ENCODE results near the gene PTTG1IP. TPM values are rescaled to one million over a fixed set of nuclear protein-coding genes. Genes with fewer than 3 reads are reported as not detected.
"Not testable (repeated sequence)": the region's sequence is repeated elsewhere in the genome, so short reads cannot be mapped to it uniquely, and the experiment has no call there.

Gene PTTG1IP
- total RNA-seq, 1 donor = 71.9 TPM

DNA sequence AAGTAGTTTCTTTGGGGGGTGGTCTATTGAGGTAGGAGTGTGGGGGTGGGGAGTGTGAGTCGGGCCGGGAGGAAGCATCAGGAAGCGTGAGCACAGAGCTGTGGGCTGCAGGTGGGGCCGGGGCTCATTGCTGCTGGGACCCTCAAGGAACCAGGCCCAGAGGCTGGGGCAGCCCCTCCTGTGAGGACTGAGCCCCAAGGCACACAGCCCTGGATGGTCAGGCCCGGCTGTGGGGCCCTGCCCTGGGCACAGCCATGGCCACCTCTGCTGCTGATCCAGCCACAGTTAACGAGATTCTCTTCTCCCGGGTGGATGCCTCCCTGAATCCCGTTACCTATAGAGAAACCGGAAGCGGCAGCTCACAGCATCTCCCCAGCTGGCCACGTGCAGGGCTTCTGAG, 32.7 kb downstream of the PTTG1IP start:
- H3K4me3 ChIP-seq (ENCODE audit: low read length) = no peak overlapping the region
- no peaks in the 10 kb centered on the region for H3K9me3 ChIP-seq (ENCODE audit: low read depth, low read length)
- H3K4me1 ChIP-seq (ENCODE audit: insufficient read depth, low read length) = peaks cover 8% of the 10 kb centered on the region
- H3K27me3 ChIP-seq (ENCODE audit: insufficient read depth, low read length) = no peaks in the 10 kb centered on the region

DNA sequence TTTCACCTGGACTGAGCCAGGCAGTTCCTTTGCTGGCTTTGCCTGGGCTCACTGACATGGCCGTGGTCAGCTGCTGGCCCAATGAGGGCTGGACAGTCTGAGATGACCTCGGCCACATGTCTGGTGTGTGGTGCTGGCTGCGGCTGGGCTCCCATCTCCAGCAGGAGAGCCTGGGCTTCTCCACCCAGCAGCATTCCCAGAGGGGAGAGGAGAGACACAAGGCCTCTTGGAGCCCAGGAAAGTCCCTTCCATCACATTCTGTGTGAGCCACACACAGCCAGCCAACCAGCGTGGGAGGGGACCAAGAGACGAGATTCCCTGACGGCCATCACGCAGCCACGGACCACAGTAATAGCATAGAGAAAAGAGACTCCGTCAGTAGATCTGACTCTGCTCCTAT, 34.5 kb downstream of the PTTG1IP start:
- no peak overlapping the region for H3K4me3 ChIP-seq (ENCODE audit: low read length)

DNA sequence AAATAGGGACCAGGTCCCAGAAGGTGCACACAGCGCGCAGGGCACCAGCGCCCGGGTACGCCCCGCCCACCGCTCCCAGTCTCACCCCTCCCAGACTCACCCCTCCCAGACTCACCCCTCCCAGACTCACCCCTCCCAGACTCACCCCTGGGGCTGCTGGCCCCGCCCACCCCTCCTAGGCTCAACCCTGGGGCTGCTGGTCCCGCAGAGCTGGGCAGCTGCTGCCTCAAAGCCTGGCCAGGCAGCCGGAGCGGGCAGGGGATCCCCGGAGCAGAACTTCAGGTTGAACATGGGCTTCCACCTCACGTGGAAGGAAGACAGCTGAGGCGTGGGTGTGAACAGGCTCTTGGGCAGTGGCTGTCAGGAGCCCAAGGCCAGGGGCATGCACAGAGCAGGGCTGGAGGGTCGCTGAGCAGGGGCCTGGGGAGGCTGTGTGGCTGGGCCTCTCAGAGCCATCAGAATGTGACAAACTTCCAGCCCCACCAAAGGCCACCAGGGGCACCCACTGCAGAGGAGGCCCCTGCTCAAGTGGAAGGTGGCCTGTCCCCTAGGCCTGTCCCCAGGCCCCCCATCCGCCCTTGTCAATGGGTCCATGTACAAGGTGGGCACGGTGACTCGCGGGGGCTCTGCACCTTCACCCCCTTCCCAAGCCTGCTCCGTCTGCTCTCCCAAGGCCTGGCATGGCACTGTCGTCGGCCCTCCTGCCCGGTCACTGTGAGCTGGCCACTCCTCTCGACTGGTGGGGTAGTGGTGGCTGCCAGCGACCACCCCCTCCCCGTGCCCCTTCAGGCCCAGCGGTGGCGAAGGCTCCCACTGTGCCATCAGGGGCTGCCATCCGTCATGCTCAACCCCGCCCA, 35.2 kb downstream of the PTTG1IP start:
- no peak overlapping the region for H3K4me3 ChIP-seq (ENCODE audit: low read length)
- no peaks in the 10 kb centered on the region for H3K4me1 ChIP-seq (ENCODE audit: insufficient read depth, low read length)
- H3K9me3 ChIP-seq (ENCODE audit: low read depth, low read length) = no peaks in the 10 kb centered on the region
- H3K27me3 ChIP-seq (ENCODE audit: insufficient read depth, low read length) = no peaks in the 10 kb centered on the region

More for the DNA sequence above, 34.5 kb downstream of the PTTG1IP start:
- no peaks in the 10 kb centered on the region for H3K27me3 ChIP-seq (ENCODE audit: insufficient read depth, low read length)
- H3K9me3 ChIP-seq (ENCODE audit: low read depth, low read length) = no peaks in the 10 kb centered on the region
- no peaks in the 10 kb centered on the region for H3K4me1 ChIP-seq (ENCODE audit: insufficient read depth, low read length)

DNA sequence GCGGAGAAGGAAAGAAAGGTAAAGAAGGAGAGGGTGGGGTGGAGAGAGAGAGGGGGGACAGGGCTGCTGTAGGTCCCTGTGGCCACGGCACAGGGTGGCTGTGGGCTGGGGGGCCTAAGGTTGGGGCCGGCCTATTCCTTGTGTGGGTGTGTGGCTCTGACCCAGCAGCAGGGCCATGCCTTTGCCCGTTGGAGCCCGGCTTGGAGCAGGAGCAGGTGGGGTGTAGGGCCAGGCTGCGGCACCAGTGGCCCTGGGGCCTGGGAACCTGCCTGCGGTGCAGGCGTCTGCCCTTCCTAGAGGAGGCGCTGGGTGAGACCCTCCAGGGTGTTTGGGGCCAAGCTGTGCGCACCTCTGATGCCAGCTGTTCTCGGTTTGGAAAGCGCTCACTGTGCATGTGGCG, 36.0 kb downstream of the PTTG1IP start:
- Histone ChIP-seq H3K4me3 (ENCODE audit: low read length) (no peak overlapping the region), H3K27me3 (ENCODE audit: insufficient read depth, low read length) (no peaks in the 10 kb centered on the region)

DNA sequence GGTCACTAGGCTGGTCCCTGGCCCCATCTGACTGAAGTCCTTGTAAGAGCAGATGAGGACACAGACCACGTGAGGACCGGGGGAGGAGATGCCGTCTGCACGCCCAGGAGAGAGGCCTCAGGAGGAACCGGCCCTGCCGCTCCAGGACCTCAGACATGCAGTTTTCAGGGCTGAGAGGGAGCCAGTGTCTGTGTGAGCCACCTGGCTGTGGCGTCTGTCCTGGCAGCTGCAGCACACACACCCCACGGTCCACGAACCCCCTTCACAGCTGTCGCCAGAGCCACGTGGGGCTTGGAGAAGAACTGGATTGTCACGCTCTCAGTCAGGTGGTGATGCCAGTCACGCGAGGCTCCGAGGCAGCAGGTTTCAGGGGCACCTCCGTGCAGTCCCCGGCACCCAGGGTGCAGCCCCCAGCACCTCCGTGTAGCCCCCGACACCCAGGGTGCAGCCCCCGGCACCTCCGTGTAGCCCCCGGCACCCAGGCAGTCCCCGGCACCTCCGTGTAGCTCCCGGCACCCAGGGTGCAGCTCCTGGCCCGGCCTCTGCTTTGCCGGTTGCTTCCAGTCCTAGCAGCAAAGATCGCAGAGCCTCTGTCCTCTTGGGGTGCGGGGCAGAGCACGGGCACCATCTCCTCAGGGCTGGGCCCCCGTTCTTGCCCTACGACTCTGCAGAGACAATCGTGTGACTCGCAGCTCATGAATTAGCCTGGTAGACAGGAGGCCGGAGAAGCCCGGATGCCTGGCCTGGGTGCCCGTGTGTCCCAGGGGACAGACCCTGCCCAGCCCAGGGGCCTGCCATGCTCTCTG, 36.6 kb downstream of the PTTG1IP start:
- no peak overlapping the region for H3K4me3 ChIP-seq (ENCODE audit: low read length)
- H3K4me1 ChIP-seq (ENCODE audit: insufficient read depth, low read length) = peaks cover 3% of the 10 kb centered on the region
- no peaks in the 10 kb centered on the region for H3K27me3 ChIP-seq (ENCODE audit: insufficient read depth, low read length)

More for the DNA sequence above, 36.0 kb downstream of the PTTG1IP start:
- H3K9me3 ChIP-seq (ENCODE audit: low read depth, low read length) = no peaks in the 10 kb centered on the region
- no peaks in the 10 kb centered on the region for H3K4me1 ChIP-seq (ENCODE audit: insufficient read depth, low read length)

DNA sequence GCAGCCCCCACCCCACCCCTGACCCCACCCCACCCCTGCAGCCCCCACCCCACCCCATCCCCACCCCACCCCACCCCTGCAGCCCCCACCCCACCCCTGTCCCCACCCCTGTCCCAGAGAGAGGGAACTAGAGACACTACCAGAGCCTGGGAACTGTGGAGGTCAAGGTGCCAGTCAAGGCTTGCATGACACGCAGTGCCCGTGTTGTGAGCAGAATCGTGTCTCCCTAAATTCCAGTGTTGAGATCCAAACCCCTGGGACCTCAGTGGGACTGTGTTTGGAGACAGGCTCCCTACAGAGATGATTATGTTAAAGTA, 37.2 kb downstream of the PTTG1IP start:
- H3K4me1 ChIP-seq (ENCODE audit: insufficient read depth, low read length) = peaks cover 8% of the 10 kb centered on the region
- H3K27me3 ChIP-seq (ENCODE audit: insufficient read depth, low read length) = no peaks in the 10 kb centered on the region
- H3K9me3 ChIP-seq (ENCODE audit: low read depth, low read length) = no peaks in the 10 kb centered on the region
- no peak overlapping the region for H3K4me3 ChIP-seq (ENCODE audit: low read length)

More for the DNA sequence above, 36.6 kb downstream of the PTTG1IP start:
- H3K9me3 ChIP-seq (ENCODE audit: low read depth, low read length) = no peaks in the 10 kb centered on the region

DNA sequence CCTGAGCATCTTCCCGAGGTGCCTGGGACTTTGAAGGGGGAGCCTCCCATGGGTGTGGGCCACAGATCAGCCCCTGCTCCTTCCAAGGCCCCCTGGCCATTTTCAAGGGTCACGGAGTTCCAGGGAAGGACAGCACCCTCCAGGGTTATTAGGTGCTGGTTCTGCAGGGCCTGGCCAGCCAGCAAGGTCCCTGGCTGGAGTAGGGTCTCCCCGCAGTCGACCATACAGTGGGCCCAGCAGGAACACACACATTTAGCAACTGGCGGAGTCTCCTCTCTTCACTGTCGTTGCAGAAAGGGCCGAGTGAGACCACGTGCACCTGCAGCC, 37.9 kb downstream of the PTTG1IP start:
- Histone ChIP-seq H3K4me1 (ENCODE audit: insufficient read depth, low read length) (peaks cover 10% of the 10 kb centered on the region), H3K27me3 (ENCODE audit: insufficient read depth, low read length) (no peaks in the 10 kb centered on the region), H3K4me3 (ENCODE audit: low read length) (no peak overlapping the region)

DNA sequence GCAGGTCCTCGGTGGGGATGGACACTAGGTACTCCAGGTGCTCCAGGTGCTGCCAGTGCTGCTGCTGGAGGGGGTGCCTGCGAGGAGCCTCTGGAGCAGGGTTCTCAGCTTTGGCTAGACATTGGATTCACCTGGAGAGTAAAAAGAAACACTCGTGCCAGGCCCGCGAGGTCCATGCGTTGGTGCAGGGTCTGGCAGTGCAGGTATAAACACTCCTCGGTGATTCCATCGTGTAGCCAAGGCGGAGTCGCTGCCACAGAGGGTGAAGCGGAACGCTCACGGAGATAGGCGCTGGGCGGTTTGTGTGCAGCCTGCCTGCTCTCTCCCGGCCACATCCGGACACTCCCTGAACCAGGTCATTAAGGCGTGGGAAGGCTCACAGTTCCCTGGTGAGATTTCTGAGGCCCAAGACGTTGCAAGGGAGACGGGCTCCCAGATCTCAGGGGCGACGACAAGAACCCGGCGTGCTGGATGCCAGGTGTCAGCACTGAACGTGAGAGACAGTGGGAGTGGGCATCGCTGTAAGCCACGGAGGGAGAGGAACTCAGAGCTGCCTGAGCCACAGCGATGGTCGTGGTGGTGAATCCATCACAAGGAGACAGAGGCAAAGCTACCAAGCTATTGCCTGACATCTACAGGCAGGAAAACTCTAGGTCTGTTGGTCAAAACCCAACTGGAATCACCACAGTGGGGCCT, 38.4 kb downstream of the PTTG1IP start:
- H3K4me3 ChIP-seq (ENCODE audit: low read length) = no peak overlapping the region
- H3K4me1 ChIP-seq (ENCODE audit: insufficient read depth, low read length) = peaks cover 10% of the 10 kb centered on the region

More for the DNA sequence above, 37.9 kb downstream of the PTTG1IP start:
- no peaks in the 10 kb centered on the region for H3K9me3 ChIP-seq (ENCODE audit: low read depth, low read length)

DNA sequence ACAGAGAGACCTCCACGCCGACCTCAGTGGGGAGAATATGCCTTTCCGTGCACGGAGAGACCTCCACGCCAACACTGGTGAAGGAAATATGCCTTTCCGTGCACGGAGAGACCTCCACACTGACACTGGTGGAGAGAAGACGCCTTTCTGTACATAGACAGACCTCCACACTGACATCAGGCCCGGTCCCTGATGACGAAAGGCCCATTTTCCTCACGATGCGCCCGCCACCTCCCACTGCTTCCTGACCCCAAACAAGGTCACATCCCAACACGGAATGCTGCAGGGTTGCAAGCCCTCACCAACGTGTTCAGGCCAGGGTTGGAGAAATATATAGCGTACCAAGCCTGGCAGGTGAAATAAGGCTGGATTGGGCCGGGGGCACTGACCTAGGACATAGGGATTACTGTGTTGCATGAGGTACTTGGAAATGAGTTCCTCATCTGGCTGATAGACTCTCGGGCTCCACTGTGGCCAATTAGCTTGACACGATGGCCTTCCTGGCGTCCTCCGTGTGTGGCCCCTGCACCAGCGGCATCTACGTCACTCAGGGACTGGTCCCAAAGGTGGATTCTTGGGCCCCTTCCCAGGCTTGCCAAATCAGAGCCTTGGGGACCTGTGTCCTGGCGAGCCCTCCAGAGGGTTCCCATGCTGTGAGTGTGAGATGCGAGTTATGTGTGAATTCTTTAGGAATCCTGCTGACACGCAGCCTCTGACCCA, 39.1 kb downstream of the PTTG1IP start:
- Histone ChIP-seq H3K27me3 (ENCODE audit: insufficient read depth, low read length) (no peaks in the 10 kb centered on the region), H3K4me1 (ENCODE audit: insufficient read depth, low read length) (peaks cover 10% of the 10 kb centered on the region), H3K4me3 (ENCODE audit: low read length) (no peak overlapping the region), H3K9me3 (ENCODE audit: low read depth, low read length) (no peaks in the 10 kb centered on the region)

More for the DNA sequence above, 38.4 kb downstream of the PTTG1IP start:
- no peaks in the 10 kb centered on the region for H3K9me3 ChIP-seq (ENCODE audit: low read depth, low read length)
- H3K27me3 ChIP-seq (ENCODE audit: insufficient read depth, low read length) = no peaks in the 10 kb centered on the region

DNA sequence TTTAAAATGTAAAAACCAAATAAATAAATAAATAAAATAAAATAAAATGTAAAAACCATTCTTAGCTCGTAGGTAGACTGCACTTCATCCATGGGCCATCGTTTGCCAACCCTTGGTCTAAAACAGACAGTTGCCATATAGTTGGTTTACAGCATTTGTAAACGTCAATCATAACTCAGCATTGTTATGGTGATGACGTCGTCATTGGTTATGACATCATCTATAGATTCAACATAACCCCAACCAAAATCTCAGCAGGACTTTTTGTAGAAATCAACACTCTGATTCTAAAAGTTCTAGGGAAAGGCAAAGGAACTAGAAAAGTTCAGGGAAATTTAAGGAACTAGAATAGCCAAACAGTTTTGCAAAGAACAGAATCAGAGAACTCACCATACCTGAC, 39.8 kb downstream of the PTTG1IP start:
- Histone ChIP-seq H3K9me3 (ENCODE audit: low read depth, low read length) (peaks cover 2% of the 10 kb centered on the region), H3K4me1 (ENCODE audit: insufficient read depth, low read length) (peaks cover 10% of the 10 kb centered on the region), H3K27me3 (ENCODE audit: insufficient read depth, low read length) (no peaks in the 10 kb centered on the region), H3K4me3 (ENCODE audit: low read length) (no peak overlapping the region)

DNA sequence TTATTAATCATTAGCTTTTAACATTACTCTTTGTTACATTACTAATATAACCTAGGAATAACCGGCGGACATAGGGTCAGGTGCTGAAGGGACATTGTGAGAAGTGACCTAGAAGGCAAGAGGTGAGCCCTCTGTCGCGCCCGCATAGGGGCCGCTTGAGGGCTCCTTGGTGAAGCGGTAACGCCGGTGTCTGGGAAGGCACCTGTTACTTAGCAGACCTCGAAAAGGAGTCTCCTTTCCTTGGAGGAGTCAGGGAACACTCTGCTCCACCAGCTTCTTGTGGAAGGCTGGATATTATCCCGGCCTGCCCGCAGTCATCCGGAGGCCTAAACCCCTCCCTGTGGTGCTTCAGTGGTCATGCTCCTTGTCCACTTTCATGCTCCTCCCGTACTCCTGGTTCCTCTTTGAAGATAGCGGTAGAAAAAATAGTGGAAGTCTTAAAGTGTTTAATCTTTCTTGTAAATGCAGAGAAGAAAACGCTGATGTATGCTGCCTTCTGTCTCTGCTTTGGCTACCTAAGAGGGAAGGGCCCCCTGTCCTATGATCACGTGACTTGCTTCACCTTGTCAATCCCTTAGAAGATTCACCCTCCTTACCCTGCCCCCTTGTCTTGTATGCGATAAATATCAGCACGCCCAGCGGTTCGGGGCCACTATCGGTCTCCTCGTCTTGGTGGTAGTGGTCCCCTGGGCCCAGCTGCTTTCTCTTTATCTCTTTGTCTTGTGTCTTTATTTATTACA, 40.8 kb downstream of the PTTG1IP start:
- Histone ChIP-seq H3K4me1 (ENCODE audit: insufficient read depth, low read length) (peaks cover 10% of the 10 kb centered on the region), H3K9me3 (ENCODE audit: low read depth, low read length) (peaks cover 12% of the 10 kb centered on the region)
- H3K27me3 ChIP-seq (ENCODE audit: insufficient read depth, low read length); H3K4me3 ChIP-seq (ENCODE audit: low read length): not testable (repeated sequence)

DNA sequence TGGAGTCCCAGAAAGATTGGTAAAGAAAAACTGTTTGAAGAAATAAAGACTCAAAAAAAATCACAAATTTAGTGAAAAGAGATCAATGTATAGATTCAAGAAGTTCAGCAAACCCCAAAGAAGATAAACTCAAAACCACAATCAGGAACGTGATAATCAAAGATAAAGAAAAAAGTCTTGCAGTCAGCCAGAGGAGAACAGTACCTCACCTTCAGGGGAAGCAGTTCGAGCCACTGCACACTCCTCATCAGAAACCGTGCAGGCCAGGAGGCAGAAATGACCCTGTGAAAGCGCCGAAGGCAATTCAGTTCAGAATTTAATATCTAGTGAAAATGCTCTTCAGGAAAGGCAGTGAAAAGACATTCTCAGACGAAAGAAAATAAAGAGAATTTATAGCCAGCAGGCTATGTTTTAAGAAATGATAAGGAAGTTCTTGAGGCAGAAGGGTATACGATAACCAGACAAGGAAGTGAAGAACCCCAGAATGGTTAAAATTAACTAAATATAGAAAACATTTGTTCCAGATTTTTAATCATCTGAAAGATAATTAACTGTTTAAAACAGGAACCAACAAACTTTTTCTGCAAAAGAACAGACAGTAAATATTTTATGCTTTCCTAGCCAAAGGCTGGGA, 42.1 kb downstream of the PTTG1IP start:
- H3K4me1 ChIP-seq (ENCODE audit: insufficient read depth, low read length) = peaks cover 10% of the 10 kb centered on the region
- no peaks in the 10 kb centered on the region for H3K27me3 ChIP-seq (ENCODE audit: insufficient read depth, low read length)
- H3K9me3 ChIP-seq (ENCODE audit: low read depth, low read length) = peaks cover 14% of the 10 kb centered on the region
- no peak overlapping the region for H3K4me3 ChIP-seq (ENCODE audit: low read length)

DNA sequence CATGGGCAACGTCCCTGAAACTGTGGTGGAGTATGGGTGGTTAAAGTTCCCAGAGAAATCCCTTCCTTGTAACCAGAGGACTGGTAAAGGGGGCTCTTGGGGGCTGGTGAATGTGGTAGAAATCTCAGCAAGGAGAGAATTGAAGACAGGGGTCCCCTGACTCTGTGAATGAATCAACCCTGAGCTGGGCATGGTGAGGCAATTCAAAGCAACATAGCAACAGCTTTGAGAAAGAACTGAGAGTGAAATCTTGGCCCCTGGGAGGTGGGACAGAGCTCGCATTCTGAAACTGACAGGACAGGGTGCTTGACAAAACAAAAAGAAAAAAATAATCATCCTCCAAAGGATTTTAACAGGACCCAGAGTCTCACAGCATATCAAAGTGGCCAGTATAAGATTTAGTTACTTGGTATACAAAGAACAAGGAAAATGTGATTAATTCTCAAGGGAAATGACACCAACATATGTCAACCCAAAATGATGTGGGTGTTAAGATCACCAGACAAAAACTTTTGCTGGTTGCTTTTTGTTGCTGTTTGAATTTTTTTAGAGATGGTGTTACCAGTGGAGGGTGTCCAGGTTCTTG, 43.9 kb downstream of the PTTG1IP start:
- Histone ChIP-seq H3K4me1 (ENCODE audit: insufficient read depth, low read length) (peaks cover 10% of the 10 kb centered on the region), H3K4me3 (ENCODE audit: low read length) (no peak overlapping the region), H3K9me3 (ENCODE audit: low read depth, low read length) (peaks cover 14% of the 10 kb centered on the region), H3K27me3 (ENCODE audit: insufficient read depth, low read length) (no peaks in the 10 kb centered on the region)
